ENCODE measurements around the gene ZAP70.
"Not testable (repeated sequence)": the region's sequence is repeated elsewhere in the genome, so short reads cannot be mapped to it uniquely, and the experiment has no call there.

ZAP70 gene

GRCh38 chr2:97713296-97714083 is at the start of gene ZAP70:
ZAP70 (plus strand) TSS chr2:97713576; CDS start chr2:97724037, 10,461 bp downstream.
- no peak for DNase-seq

- DNase-seq, result peak; percentile 66
Measured at GRCh38 chr2:97663626-97663961, 49.8 kb upstream of the ZAP70 start.

GRCh38 chr2:97663962-97664635 is 49.3 kb upstream of the ZAP70 start, which contains the start of gene ACTR1B:
ACTR1B (minus strand) TSS chr2:97664044; CDS start chr2:97663890, 154 bp downstream.
- DNase-seq, result peak; percentile 99

GRCh38 chr2:97664636-97664970 is 48.8 kb upstream of the ZAP70 start:
- DNase-seq, result no peak

- no peak for DNase-seq
Measured at GRCh38 chr2:97669448-97669847, 43.9 kb upstream of the ZAP70 start, which contains the start of gene C2orf92. C2orf92 (plus strand) TSS chr2:97669713; CDS start chr2:97669789, 76 bp downstream.

- DNase-seq, result no peak
Measured at GRCh38 chr2:97670471-97670870, 42.9 kb upstream of the ZAP70 start.

GRCh38 chr2:97671526-97671925 is 41.9 kb upstream of the ZAP70 start:
- DNase-seq, result no peak

- not testable (repeated sequence) for DNase-seq
Measured at GRCh38 chr2:97672606-97673140, 40.7 kb upstream of the ZAP70 start.

- DNase-seq, result no peak
Measured at GRCh38 chr2:97673182-97673914, 40.0 kb upstream of the ZAP70 start.

- DNase-seq, result no peak
Measured at GRCh38 chr2:97673915-97674283, 39.5 kb upstream of the ZAP70 start.

GRCh38 chr2:97675430-97676113 is 37.8 kb upstream of the ZAP70 start:
- no peak for DNase-seq

- no peak for DNase-seq
Measured at GRCh38 chr2:97676620-97677019, 36.8 kb upstream of the ZAP70 start.

GRCh38 chr2:97677480-97677879 is 35.9 kb upstream of the ZAP70 start:
- DNase-seq, result no peak

- DNase-seq, result no peak
Measured at GRCh38 chr2:97678298-97678697, 35.1 kb upstream of the ZAP70 start.

GRCh38 chr2:97687235-97687634 is 26.1 kb upstream of the ZAP70 start:
- DNase-seq, result not testable (repeated sequence)

GRCh38 chr2:97688062-97688827 is 25.1 kb upstream of the ZAP70 start:
- DNase-seq, result no peak

- DNase-seq, result no peak
Measured at GRCh38 chr2:97691166-97691565, 22.2 kb upstream of the ZAP70 start.

- no peak for DNase-seq
Measured at GRCh38 chr2:97693476-97693875, 19.9 kb upstream of the ZAP70 start.

- DNase-seq, result no peak
Measured at GRCh38 chr2:97695744-97696143, 17.6 kb upstream of the ZAP70 start.

- DNase-seq, result peak; percentile 86
Measured at GRCh38 chr2:97697252-97698235, 15.8 kb upstream of the ZAP70 start.

- no peak for DNase-seq
Measured at GRCh38 chr2:97698530-97698929, 14.8 kb upstream of the ZAP70 start.
